C4-2B (cell line): Measurements from ENCODE around the gene MTMR2.

Source experiments
- H3K27ac ChIP-seq: fragments of 450-650 bp; 2 replicates; pipeline ENCODE4 v1.5.1; 2017
- ZFX ChIP-seq: fragments of 450-650 bp; IDR thresholded peaks from 2 replicates; pipeline ENCODE4 v1.6.1; 2017
- TF ChIP-seq, protein P1 (sequence below): fragments of 450-650 bp; conservative IDR thresholded peaks from 2 replicates; pipeline ENCODE4 v1.5.1; 2017; ENCODE audit warnings: mild to moderate bottlenecking

The MTMR2 gene

GRCh38 chr11:95897731-95898130 lies 26.2 kb downstream of the MTMR2 start:
- TF ChIP-seq ZFX: no peak
- TF ChIP-seq, protein P1, sequence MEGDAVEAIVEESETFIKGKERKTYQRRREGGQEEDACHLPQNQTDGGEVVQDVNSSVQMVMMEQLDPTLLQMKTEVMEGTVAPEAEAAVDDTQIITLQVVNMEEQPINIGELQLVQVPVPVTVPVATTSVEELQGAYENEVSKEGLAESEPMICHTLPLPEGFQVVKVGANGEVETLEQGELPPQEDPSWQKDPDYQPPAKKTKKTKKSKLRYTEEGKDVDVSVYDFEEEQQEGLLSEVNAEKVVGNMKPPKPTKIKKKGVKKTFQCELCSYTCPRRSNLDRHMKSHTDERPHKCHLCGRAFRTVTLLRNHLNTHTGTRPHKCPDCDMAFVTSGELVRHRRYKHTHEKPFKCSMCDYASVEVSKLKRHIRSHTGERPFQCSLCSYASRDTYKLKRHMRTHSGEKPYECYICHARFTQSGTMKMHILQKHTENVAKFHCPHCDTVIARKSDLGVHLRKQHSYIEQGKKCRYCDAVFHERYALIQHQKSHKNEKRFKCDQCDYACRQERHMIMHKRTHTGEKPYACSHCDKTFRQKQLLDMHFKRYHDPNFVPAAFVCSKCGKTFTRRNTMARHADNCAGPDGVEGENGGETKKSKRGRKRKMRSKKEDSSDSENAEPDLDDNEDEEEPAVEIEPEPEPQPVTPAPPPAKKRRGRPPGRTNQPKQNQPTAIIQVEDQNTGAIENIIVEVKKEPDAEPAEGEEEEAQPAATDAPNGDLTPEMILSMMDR: no peak
- H3K27ac ChIP-seq: no peak overlapping the region

DNA sequence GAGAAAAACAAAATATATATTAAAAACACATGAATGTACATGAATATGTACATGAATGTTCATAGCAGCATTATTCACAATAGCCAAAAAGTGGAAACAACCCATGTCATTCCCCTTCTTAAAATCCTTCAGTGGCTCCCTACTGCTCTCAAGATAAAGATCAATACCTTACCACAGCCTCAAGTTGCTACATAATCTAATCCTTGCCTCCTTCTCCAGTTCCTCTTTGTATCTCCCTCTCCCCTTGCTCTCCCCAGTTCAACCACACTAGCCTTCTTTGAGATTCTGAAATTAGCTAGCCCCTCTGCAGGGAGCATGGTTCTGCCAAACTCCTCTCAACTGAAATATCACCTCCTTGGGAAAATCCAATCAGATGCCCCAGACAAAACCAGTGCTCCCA lies 28.1 kb downstream of the MTMR2 start:
- H3K27ac ChIP-seq: no peak overlapping the region
- TF ChIP-seq ZFX: no peak
- TF ChIP-seq, protein P1: no peak

- TF ChIP-seq ZFX: no peak
- TF ChIP-seq, protein P1: no peak
- no peak overlapping the region for H3K27ac ChIP-seq
Observed at GRCh38 chr11:95892892-95893570, 30.9 kb downstream of the MTMR2 start.

- H3K27ac ChIP-seq: no peak overlapping the region
- TF ChIP-seq, protein P1: no peak
- TF ChIP-seq ZFX: no peak
Observed at GRCh38 chr11:95892492-95892891, 31.4 kb downstream of the MTMR2 start.

DNA sequence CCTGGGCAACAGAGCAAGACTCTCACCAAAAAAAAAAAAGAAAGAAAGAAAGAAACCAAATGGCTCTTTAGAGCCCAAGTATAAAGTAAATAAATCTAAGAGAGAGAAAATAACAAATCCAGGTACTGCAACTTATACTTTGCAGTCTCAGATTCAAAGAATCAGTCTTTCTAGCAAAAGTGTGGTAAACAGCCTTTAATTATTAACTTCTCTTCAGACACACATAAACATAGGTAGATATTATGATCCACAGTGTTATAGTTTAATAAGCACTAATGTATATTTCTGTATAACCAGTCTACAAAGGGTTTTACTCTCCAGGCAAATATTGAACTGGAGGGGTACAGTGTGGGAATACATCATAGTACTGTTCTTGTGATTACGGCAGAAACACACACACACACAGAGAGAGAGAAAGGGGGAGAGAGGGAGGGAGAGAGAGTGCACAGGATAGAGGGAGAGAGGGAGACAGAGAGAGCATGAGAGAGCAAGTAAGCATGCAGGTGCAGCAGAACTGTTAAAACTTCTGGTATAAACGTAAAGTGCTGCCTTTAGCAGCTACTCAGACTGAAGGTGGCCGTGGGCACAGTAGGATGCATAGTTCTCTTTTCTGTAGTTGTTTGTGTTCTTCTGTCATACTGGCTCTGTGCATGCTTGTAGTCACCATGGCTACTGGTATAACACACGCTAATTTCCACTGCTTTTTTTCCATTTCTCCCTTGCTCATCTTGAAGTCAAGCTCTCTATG lies 32.3 kb downstream of the MTMR2 start:
- TF ChIP-seq, protein P1: no peak
- TF ChIP-seq ZFX: no peak
- no peak overlapping the region for H3K27ac ChIP-seq

GRCh38 chr11:95888852-95889251 lies 35.1 kb downstream of the MTMR2 start:
- no peak for TF ChIP-seq ZFX
- TF ChIP-seq, protein P1: no peak
- H3K27ac ChIP-seq: no peak overlapping the region

GRCh38 chr11:95888439-95888838 lies 35.5 kb downstream of the MTMR2 start:
- no peak overlapping the region for H3K27ac ChIP-seq
- TF ChIP-seq ZFX: no peak
- TF ChIP-seq, protein P1: no peak
